ENCODE data around the gene CELSR3.

CELSR3 gene

DNA sequence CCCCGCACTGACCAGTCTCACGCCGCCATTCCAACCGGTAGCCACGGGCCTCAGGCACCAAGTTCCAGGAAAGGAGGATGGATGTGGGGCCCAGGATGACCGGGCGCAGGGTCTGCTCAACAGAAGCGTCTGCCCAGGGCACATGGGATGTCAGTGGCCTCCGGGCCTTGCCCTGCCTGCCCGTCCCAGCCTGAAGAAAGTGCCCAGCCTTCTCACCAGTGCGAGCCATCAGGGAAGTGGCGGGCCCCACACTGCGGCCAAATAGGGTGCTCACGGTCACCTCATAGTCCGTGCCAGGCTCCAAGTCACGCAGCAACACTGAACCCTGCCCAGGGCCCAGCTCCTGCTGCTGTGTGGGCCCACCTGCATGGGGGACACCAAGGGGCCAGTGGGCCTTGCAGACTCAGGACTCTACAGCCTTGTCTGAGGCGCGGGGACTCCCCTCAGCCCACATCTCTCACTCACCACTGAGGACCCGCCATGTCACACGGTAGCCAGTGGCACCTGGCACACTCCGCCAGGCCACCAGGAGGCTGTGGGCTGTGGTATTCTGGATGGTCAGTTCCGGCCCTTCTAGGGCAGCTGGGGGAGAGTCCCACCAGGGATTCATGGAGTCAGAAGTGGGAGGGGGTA, 70.7 kb downstream of the CELSR3 start:
- no peak for DNase-seq

DNA sequence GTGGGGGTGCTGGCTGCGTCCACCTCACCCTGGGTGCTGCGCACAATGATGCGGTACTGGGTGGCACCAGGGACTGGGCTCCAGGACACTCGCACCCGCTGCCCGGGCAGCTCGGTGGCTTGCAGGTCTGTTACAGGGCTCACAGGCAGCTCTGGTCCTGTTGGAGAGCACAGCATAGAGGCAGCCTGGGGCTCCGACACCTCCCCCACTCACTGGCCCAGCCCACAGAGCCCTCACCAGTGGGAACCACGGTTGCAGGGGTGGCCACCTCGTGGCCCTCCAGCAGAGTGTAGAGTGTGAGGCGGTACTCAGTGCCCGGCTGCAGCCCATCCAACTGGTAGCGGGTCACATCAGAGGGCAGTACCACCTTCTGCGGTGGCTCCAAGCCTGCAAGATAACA, 71.2 kb downstream of the CELSR3 start:
- Histone ChIP-seq H3K4me3 (ENCODE audit: low read depth, low read length) (no peak overlapping the region), H3K36me3 (replicated peaks) (no peaks in the 10 kb centered on the region), H3K27me3 (replicated peaks) (no peaks in the 10 kb centered on the region), H3K27ac (no peak overlapping the region)
- no peak for TF ChIP-seq CTCF (IDR thresholded peaks at IDR 0.05; ENCODE audit: low read depth, low read length, missing control alignments)
- in situ Hi-C loops (cut with HindIII; ENCODE audit: low pct_ligation_motif_present, low sequenced_read_pairs) = no loop called here
- no peak for DNase-seq

More for the DNA sequence above, 70.7 kb downstream of the CELSR3 start:
- Histone ChIP-seq H3K27me3 (replicated peaks) (no peaks in the 10 kb centered on the region), H3K27ac (no peak overlapping the region), H3K36me3 (replicated peaks) (no peaks in the 10 kb centered on the region), H3K4me3 (ENCODE audit: low read depth, low read length) (no peak overlapping the region)
- in situ Hi-C loops (cut with HindIII; ENCODE audit: low pct_ligation_motif_present, low sequenced_read_pairs) = no loop called here
- no peak for TF ChIP-seq CTCF (IDR thresholded peaks at IDR 0.05; ENCODE audit: low read depth, low read length, missing control alignments)

DNA sequence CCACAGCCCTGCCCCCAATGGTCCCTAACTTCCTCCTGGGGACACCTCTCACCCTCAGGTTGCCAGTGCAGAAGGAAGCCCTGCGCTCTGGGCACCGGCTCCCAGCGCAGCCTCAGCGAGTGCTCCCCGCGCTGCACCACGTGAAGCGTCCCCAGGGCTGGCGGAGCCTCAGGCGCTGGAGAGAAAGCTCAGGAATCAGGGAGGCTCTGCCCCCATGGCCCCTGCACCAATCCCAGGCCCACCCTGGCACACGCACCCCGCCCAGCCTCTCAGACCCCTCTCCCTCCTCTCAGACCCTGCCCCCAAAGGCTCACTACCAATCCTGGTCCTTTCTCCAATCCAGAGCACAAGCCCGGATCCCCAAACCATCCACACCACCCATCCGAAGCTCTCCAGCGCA, 74.5 kb downstream of the CELSR3 start:
- in situ Hi-C loops (cut with HindIII; ENCODE audit: low pct_ligation_motif_present, low sequenced_read_pairs) = no loop called here
- H3K27me3 ChIP-seq (replicated peaks) = no peaks in the 10 kb centered on the region
- TF ChIP-seq CTCF (IDR thresholded peaks at IDR 0.05; ENCODE audit: low read depth, low read length, missing control alignments) = no peak
- no peak for DNase-seq
- no peak overlapping the region for H3K27ac ChIP-seq
- no peak overlapping the region for H3K4me3 ChIP-seq (ENCODE audit: low read depth, low read length)
- H3K36me3 ChIP-seq (replicated peaks) = no peaks in the 10 kb centered on the region

- Histone ChIP-seq H3K27me3 (replicated peaks) (no peaks in the 10 kb centered on the region), H3K27ac (no peak overlapping the region), H3K36me3 (replicated peaks) (peaks cover 1% of the 10 kb centered on the region)
Observed at GRCh38 chr3:48587686-48588085, 75.0 kb downstream of the CELSR3 start.

More at GRCh38 chr3:48587686-48588085, 75.0 kb downstream of the CELSR3 start:
- TF ChIP-seq CTCF (IDR thresholded peaks at IDR 0.05; ENCODE audit: low read depth, low read length, missing control alignments) = no peak
- in situ Hi-C loops (cut with HindIII; ENCODE audit: low pct_ligation_motif_present, low sequenced_read_pairs) = no loop called here
- H3K4me3 ChIP-seq (ENCODE audit: low read depth, low read length) = no peak overlapping the region
- no peak for DNase-seq
